GM12801 (cell line): ENCODE measurements around the gene USP48.

Experiments
- CTCF ChIP-seq: IDR thresholded peaks from one replicate; pipeline ENCODE4 v1.5.1; 2011; ENCODE audit warnings: control low read depth; ENCODE audit not compliant: insufficient read length; ENCODE audit errors: extremely low read depth

Gene USP48

GRCh38 chr1:21741206-21741605 lies 41.7 kb downstream of the USP48 start:
- no peak for TF ChIP-seq CTCF

- no peak for TF ChIP-seq CTCF
Measured at GRCh38 chr1:21736876-21737275, 46.1 kb downstream of the USP48 start.

- no peak for TF ChIP-seq CTCF
Measured at GRCh38 chr1:21736011-21736410, 46.9 kb downstream of the USP48 start.

GRCh38 chr1:21734526-21734925 lies 48.4 kb downstream of the USP48 start:
- no peak for TF ChIP-seq CTCF

- TF ChIP-seq CTCF = no peak
Measured at GRCh38 chr1:21732664-21733063, 50.3 kb downstream of the USP48 start.

- TF ChIP-seq CTCF = no peak
Measured at GRCh38 chr1:21725748-21726392, 57.1 kb downstream of the USP48 start.

- TF ChIP-seq CTCF = no peak
Measured at GRCh38 chr1:21724570-21724969, 58.4 kb downstream of the USP48 start.
